ENCODE results near the gene NMS.

Gene NMS

DNA sequence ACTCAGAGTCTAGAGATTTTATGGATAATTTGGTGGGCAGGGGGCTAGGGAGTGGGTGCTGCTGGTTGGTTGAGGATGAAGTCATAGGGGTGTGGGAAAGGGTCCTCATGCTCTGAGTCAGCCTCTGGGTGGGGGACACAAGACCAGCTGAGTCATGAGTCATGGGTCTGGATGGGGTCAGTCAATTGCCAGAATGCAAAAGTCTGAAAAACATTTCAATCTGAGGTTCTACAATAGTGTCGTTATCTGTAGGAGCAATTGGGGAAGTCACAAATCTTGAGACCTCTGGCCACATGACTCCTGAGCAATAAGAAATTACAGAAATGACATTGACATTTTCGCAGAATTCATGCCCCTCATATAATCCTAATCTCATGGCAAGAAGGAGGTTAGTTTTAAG, 15.1 kb downstream of the NMS start:
- DNase-seq (ENCODE audit: low read depth): no peak

DNA sequence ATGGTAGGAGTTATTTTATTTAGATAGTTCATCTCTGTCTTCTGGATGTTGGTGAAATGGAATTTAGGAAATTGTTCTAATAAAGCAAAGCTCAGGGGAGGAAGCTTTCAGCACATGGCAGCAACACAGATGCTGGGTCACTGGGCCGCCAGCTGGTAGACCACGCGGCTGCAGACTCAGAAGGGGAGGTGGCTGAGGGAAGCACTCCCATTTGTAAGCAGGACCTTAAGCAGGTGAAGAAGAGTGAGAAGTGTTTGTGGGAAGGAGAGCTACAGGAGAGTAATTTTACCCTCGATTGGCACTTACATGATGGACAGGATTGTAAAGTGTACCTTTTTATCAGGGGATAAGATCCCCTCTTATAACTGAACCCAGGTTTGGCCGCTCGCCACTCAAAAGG, 24.4 kb downstream of the NMS start:
- no peak for DNase-seq (ENCODE audit: low read depth)

DNA sequence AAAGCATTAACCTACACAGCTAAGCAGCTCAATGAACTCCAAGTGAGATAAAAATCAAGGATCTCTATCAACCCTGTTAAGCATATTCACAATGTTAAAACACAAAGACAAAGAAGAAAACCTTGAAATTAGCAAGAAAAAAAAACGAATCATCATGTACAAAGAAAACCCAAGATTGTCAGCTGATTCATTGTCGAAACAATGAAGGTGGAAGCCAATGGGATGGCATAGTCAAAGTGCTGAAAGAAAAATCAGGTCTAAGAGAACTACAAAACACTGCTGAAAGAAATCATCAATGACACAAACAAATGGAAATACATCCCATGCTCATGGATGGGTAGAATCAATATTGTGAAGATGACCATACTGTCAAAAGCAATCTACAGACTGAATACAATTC, 32.5 kb downstream of the NMS start:
- no peak for DNase-seq (ENCODE audit: low read depth)

DNA sequence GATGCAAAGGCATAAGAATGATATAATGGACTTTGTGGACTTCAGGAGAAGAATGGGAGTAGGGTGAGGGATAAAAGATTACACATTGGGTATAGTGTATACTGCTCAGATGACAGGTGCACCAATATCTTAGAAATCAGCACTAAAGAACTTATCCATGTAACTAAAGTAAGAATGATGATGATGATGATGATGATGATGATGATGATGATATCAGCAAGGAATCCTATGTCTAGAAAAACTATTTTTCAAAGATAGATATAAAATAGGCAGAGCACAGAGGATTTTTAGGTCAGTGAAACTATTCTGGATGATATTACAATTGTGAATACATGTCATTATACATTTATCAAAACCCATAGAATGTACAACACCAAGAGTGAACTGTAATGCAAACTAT, 34.3 kb downstream of the NMS start:
- DNase-seq (ENCODE audit: low read depth): no peak

DNA sequence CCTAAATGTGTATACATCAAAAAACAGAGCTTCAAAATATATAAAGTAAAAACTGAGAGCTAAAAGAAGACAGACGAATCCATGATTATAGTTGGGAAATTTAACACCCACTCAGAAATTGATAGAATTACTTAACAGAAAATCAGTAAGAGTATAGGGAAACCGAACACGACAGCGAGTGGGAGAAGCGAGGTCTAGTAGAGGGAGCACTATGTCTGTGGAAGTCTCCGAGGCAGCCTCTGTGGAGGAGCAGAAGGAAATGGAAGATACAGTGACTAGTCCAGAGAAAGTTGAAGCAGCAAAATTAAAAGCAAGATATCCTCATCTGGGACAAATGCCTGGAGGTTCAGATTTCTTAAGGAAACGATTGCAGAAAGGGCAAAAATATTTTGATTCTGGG, 38.8 kb downstream of the NMS start:
- DNase-seq (ENCODE audit: low read depth): no peak

DNA sequence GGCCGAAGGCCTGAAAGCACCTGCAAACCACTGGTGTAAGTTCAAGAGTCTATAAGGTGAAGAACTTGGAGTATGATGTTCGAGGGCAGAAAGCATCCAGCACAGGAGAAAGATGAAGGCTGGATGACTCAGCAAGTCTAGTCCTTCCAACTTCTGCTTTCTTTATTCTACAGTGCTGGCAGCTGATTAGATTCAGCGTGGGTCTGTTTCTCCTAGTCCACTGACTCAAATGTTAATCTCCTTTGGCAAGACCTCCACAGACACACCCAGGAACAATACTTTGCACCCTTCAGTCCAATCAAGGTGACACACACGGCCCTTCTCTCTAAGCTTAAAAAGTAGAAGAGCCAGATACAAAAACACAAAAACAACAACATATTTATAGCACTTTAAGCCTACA, 43.4 kb downstream of the NMS start:
- no peak for DNase-seq (ENCODE audit: low read depth)

DNA sequence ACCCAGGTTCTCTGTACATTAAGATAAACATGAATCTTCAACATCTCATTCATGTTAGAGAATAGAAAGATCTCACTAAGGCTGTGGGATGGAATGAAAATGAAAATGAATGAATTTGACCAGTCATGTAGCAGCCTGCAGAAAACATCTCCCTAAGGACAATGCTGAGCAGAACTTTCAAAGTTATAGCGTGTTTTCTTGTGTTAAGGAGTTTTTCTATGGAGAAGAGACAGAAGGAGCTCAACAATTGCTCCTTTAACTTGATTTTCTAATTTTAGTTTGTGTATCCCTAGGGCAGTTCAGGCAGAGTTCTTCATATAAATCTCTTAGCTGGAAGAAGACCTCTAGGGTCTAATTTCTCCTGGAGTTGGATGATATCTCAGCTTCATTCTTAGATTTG, 47.3 kb downstream of the NMS start:
- no peak for DNase-seq (ENCODE audit: low read depth)

DNA sequence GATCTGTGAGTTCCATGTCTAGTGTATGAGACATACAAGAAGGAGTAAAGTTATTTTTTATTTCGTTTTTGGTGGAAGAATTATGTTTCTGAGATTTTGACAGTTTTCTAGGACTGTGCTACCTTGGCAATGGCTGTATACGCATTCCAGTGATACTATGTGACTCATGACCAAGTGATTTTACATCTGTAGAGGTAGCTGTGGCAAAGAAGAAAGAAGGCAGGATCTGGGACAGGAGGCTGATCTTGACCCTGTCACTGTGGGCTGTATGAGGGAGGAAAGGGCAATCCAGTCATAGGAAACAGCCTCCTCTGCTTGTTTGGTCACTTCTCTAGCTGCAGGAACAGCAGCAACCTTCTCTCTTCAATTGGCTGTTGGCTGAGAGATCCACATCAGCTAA, 48.5 kb downstream of the NMS start:
- no peak for DNase-seq (ENCODE audit: low read depth)

DNA sequence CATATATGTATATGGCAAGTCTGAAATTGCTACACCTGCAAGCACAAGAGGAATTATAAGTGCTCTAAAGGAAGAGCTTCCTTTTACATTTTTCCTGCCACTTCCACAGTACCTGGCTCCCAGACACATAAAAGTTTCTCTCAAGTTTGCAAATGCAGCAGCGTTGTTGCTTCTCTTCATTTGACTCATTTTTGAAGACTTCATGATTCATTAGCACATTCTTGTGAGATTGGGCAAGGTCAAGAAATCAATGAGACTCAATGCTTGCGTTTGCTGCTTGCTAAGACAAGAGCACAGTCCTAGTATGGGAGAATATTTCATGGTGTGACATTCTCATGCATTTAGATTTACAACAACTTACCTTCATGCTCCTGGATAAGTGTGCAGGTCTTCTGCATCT, 49.9 kb downstream of the NMS start:
- DNase-seq (ENCODE audit: low read depth): no peak

DNA sequence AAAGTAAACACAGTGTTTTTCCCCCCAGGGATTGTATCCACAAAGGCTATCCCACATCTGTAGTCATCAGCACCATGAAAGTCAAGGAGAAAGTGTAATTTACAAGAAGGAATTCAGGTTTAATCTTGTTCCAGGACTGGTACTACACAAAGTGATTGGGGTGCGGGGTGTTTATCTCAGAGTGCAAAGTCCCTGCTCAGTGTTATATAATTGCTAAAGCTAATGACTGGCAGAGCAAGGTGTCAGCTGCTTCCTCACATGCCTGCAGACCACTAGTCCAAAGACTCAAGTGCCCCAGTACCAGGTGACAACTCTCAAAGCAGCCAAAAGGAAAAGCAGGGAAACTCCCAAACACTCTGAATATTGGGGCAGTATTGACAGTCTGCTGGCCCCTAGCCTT, 52.1 kb downstream of the NMS start:
- DNase-seq (ENCODE audit: low read depth): no peak

DNA sequence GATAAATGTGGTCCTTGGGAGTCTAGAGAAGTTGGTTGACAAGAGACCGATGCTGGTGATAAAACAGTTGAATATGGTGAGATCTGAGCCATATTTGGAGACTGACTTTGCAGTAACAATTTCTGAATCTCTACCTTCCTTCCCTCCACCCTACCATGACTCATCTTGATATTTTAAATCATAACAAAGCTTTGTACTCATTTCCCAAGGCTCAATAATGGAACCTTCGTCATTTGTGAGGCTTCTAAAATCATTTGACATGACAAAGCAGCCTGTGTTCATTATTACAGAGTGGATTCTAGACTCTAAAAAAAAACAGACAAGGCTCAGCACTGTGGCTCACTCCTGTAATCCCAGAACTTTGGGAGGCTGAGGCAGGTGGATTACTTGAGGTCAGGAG, 54.0 kb downstream of the NMS start:
- no peak for DNase-seq (ENCODE audit: low read depth)

DNA sequence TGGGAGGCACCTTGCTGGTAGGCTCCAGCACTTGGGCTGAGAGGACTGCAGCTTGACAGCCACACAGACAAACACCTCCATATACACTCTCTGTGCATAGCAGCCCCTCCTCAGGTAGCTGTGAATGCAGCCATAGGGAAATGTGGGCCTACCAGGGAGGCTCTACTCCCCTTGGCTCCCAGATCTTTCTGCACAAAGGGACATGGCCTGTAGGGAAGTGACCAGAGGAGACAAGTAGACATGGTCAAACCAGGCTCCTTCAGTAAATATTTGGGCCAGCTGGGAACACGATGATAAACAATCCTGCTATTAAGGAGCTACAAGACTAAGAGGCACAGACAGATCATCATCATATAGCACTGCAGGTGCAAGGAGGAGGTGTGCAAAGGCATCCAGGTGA, 56.6 kb downstream of the NMS start:
- DNase-seq (ENCODE audit: low read depth): no peak

DNA sequence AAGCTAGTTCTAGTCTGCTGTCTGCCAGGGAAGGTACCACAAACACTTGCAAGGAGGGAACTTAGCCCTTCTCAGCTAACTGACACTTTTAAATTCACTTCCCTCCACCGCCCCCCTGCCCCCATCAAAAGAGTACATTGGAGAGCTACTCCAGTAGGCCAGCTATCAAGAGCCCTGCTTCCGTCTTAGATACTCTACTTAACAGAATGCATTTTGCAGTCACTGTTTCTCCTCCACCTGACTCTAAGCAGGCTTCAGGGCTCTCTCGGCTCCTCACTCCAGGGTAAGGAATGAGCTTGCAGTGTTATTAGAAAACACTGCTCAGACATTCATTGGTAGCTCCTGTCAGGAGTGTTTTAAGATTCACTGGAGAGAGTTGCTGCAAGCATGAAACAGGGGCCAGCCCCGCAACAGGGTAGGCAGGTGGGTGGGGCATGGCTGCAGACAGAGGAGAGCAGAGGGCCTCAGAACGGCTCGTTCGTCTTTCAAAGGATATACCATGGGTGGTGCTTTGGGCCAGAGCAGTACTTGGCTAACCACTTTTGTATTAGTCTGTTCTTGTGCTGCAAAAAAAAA, 57.2 kb downstream of the NMS start:
- no peak for DNase-seq (ENCODE audit: low read depth)

DNA sequence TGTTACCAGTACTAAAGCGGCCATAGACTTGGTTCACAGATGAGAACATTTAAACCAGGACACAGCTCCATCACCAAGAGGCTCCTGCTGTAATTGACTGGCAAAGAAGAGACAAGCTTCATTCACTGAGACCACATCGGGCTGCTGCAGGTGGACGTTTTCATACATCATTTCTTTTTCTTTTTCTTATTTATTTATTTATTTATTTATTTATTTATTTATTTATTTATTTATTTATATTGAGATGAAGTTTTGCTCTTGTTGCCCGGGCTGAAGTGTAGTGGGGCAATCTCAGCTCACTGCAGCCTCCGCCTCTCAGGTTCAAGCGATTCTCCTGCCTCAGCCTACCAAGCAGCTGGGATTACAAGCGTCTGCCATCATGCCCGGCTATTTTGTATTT, 58.9 kb downstream of the NMS start:
- DNase-seq (ENCODE audit: low read depth): no peak

DNA sequence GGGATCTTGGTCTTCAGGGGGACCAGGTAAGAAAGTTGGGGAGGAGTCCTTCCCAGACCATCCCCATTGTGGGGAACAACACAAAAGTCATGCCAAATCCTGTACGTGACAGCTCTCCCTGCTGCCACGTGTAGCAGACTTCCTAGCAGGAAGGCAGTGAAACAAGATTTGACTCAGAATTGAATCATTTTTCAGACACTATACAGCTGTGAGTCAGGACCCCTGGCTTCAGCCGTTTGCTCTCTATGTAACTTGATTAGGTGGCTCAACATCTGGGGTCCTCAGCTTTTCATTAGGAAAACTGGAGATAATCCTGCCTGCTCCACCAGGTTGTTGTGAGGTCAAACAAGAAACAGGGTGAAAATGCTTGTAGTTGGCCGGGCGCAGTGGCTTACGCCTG, 59.6 kb downstream of the NMS start:
- DNase-seq (ENCODE audit: low read depth): no peak

Data from activated T-helper 9 cell treated with anti-CD3 and anti-CD28 coated beads, Interleukin-2, amount 50 U/mL, for 16 hours (primary cell).